ENCODE results near the gene ACACA.

The ACACA gene

GRCh38 chr17:37065486-37066321 is 340.9 kb downstream of the ACACA start:
- no peak for DNase-seq (ENCODE audit: low spot score)

- DNase-seq (ENCODE audit: low spot score) = no peak
These were observed 341.7 kb downstream of the ACACA start for GRCh38 chr17:37064956-37065355.

DNA sequence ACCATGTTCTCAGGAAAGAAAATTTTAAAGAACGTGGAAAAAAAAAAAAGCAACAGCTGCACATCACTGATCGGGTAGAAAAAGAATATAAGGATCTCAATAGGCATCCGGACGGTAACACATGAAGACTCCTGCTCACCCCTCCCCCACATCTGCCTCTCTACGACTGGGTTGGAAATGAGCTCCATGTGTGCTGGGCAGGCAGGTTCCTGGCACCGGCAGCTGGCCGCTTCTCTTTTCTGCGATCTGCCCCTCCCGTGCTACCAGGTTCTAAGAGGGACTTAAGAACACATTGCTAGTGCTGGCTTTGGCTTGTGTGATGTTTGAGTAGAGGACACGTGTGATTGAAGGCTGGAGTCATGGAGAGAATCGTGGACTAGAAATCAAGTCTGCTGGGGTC is 342.4 kb downstream of the ACACA start:
- DNase-seq (ENCODE audit: low spot score) = no peak

DNA sequence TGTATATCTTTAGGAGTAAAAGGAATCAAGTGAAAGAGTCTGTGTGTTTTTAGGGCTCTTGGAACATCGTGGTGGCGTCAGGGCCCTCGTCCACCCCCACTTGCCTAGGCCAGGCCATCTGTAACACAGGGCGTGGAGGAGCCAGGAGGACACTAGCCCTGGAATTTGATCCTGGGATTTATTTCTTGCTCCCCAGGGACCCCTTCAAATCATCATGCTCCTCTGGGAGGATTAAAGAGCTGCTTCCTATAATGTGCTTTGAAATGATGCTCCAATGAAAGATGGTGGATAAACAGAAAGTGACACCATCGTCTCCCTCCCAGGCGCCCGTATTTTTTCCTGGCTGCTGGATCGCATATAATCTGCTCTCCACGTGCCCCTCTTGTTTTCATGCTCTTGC is 344.6 kb downstream of the ACACA start:
- DNase-seq (ENCODE audit: low spot score) = no peak

DNA sequence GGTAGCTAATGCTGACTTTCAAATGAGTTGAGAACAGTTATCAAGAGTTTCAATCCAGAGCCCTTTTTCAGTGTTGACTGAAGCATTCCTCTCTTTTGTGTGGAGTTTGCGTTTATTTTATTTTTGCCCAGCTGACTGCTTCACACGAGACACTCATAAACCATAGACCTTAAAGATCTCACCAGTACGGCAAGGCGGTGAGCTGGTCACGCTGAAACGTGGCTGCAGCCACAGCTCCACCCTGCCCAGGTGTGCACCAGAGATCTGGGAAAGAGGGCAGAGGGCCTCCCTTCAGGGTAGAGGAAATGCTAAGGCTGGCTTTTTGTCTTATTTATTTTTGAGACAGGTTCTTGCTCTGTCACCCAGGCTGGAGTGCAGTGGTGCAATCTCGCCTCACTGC is 345.7 kb downstream of the ACACA start:
- DNase-seq (ENCODE audit: low spot score) = no peak

GRCh38 chr17:37060094-37060493 is 346.5 kb downstream of the ACACA start:
- no peak for DNase-seq (ENCODE audit: low spot score)

DNA sequence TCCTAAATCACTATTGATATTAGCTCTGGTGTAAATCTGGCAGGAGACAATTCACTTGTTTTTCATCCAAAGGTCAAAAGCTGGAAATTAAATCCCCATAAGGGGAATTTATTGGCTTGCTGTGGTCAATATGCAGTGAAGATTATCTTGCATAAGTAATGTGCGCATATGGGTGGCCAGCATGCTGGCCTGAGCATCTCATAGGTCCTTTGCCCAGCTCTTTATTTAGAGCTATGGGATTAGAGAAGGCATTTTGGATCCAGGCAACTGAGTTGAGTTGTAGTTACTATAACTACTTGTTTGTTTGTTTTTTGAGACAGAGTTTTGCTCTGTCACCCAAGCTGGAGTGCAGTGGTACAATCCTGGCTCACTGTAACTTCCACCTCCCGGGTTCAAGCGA is 347.1 kb downstream of the ACACA start:
- no peak for DNase-seq (ENCODE audit: low spot score)

GRCh38 chr17:37056622-37057021 is 350.0 kb downstream of the ACACA start:
- DNase-seq (ENCODE audit: low spot score) = no peak

- DNase-seq (ENCODE audit: low spot score) = no peak
These were observed 351.7 kb downstream of the ACACA start for GRCh38 chr17:37054894-37055293.

DNA sequence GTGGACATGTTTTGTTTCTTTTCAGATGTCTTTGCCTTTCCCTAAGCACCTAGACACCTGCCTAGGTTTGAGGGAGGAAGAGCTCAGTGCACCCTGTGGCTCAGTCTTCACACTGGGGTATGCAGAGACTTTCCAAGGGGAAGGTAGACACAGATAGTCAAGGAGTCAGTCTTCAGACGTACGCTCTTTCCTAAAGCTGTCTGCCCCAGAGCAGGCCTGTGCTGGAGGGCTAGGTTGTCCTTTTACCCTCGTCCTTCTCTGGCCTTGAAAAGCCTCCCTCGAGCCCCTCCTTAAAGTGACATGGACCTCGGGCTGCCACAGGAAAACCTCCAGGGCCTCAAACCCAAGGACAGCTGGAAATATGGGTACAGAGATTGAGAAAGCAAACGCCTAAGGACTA is 354.2 kb downstream of the ACACA start:
- DNase-seq (ENCODE audit: low spot score) = no peak

- no peak for DNase-seq (ENCODE audit: low spot score)
These were observed 354.8 kb downstream of the ACACA start for GRCh38 chr17:37051833-37052232.

DNA sequence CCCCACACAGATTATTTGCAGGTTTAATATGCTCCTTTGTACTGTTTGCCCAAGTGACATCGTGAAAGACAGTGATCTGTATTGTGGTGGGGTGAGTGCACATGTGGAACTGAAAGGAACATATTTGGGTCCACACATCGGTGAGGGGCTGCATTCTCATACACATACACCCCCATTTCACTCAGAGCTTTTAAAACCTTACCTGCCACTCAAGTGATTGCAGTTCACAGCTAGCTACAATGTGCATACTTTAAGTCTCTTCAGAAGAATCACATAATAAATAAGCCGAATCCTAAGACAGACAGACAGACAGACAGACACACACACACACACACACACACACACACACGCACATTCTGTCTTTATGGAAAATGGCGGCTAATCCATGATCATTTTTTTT is 355.3 kb downstream of the ACACA start:
- DNase-seq (ENCODE audit: low spot score) = no peak

DNA sequence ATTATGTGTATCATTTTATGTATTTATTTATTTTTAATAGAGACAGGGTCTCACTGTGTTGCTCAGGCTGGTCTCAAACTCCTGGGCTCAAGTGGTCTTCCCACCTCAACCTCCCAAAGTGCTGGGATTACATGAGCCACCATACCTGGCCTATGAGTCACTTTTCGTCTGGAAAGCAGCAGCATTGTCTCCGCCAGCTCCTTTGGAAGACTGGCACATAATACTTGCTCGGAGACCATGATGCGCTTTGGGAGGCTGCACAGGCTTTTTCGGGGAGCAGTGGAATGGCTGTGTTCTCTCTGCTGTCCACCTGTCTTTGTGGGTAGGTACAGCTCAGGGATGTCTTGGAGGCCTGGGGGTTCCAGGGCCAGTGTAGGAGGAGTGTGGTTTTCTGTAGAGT is 355.7 kb downstream of the ACACA start:
- DNase-seq (ENCODE audit: low spot score) = no peak

- no peak for DNase-seq (ENCODE audit: low spot score)
These were observed 357.8 kb downstream of the ACACA start for GRCh38 chr17:37048811-37049210.

DNA sequence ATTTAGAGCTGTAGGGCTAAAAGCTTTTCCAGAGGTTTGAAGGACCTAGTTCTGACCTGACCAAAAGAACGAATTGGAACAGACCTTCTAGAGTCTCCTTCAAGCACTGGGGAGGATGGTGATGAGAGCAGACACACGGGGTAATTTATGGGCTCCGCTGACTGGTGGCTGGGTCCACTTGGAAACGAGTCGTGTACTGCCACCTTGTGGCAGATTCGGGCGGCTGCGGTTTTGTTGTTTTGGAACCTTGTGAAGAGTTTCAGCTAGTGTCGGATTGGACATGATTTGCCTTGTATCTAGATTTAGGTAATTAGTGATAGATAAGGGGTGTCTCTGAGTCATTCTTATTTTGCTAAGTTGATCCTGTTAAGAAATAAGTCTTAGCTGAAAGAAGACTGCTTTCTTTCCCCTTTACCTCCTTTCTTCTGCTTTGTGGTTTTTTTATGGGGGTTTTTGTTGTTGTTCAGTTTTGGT is 359.0 kb downstream of the ACACA start:
- peak; percentile 77 for DNase-seq (ENCODE audit: low spot score)

DNA sequence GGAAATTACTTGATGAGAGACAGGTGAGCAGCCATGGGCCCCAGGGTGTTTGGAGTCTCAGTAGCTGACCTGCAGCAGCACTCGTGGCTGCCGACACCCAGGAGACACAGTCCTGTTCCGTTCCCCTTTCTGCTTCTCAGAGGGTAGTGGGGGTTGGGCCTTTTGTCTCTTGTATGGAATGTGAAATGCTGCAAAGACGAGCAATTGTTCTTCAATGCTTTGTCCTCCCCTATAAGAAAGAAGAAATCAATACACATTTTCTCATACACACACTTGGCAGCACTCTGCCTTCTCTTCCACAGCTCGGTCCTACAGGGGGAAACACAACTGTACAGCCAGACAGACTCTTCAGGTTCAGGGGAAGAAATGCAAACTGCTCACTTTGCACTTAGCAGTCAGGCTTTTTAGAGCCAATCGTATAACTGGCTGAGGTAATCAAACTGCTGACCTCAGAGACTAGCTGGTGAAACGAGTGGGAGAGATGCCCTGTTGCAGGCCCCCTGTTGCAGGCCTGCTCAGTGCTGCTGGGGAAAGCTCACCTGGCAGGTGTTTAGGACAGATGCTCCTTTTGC is 361.2 kb downstream of the ACACA start:
- DNase-seq (ENCODE audit: low spot score) = no peak

DNA sequence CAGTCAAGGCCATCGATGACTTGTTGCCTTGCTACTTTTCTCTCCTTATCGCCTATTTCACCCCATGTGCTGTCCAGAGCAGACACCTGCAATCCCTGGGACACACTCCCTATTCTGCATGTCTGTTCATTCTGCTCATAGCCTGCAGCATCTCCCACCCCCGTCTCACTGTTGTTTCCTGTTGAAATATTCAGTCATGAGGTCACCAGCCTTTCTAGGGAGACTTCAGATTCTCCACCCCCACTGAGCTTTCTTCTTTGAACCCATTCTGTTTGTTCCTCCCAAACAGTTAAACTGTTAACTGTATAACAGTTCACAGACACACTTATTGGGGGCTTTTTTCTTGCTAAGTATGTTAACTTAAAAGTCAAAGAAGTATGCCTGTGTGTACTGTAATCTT is 363.4 kb downstream of the ACACA start:
- no peak for DNase-seq (ENCODE audit: low spot score)

- DNase-seq (ENCODE audit: low spot score) = no peak
These were observed 364.7 kb downstream of the ACACA start for GRCh38 chr17:37041932-37042331.

DNA sequence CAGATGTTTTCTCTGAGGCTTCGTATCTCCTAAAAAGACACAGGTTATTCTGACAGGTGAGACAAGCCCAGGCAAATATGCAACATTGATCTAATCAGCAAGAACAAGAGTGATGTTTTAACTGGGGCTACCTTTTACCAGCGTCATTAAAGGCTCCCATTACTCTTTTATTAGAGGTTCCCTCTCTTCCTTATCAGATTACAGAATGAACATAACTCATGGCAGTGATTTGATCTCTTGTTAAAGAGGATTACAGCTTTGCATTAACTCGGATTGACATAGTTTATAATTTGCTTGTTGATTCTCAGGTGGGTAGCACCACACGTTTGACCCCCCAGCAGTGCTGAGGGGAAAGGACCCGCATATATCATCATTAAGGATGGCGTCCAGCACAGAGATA is 367.4 kb downstream of the ACACA start:
- no peak for DNase-seq (ENCODE audit: low spot score)

- DNase-seq (ENCODE audit: low spot score) = no peak
These were observed 369.0 kb downstream of the ACACA start for GRCh38 chr17:37037590-37038155.

All from HuH-7 (cell line).